Neural progenitor cell (in vitro differentiated cells): ENCODE measurements around the gene WDR48.

Experiments used
- EZH2 ChIP-seq: fragments of 200-600 bp; sonication (generic); IDR thresholded peaks from 2 replicates; pipeline ENCODE4 v1.6.1; 2017; ENCODE audit warnings: antibody characterized with exemption, mild to moderate bottlenecking, moderate library complexity
- TF ChIP-seq, protein P1 (sequence below): fragments of 200-600 bp; sonication (generic); IDR thresholded peaks from 2 replicates; pipeline ENCODE4 v1.5.1; 2017; ENCODE audit warnings: antibody characterized with exemption, mild to moderate bottlenecking

DNA sequence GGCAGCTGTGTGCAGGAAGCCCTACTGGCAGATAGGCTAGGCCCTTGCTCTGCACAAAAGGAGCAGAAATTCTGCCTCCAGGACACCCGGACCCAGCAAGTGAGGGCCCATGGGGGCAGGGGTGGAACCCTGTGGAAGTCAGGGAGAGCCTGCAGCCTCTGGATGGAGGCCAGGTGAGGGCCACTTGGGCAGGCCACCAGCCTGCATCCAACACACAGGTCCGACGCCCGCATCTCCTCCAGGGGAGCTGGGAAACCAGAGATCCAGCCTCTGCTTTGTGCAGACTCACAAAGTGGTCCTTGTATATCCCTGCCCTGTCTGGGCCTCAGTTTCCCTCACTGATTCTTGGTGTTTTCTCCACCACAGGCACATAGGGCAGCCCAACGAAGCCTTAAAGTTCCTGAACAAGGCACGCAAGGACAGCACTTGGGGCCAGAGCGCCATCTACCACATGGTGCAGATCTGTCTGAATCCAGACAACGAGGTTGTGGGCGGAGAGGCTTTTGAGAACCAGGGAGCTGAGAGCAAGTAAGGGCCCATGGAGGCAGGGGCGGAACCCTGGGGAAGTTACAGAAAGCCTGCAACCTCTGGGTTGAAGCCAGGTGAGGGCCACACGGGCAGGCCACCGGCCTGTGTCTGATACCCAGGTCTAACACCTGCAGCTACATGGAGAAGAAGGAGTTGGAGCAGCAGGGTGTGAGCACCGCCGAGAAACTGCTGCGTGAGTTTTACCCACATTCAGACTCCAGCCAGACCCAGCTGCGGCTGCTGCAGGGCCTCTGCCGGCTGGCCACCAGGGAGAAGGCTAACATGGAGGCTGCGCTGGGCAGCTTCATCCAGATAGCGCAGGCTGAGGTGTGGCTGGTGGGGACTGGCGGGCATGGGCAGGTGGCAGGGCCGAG is 85.0 kb downstream of the WDR48 start:
- TF ChIP-seq, protein P1, sequence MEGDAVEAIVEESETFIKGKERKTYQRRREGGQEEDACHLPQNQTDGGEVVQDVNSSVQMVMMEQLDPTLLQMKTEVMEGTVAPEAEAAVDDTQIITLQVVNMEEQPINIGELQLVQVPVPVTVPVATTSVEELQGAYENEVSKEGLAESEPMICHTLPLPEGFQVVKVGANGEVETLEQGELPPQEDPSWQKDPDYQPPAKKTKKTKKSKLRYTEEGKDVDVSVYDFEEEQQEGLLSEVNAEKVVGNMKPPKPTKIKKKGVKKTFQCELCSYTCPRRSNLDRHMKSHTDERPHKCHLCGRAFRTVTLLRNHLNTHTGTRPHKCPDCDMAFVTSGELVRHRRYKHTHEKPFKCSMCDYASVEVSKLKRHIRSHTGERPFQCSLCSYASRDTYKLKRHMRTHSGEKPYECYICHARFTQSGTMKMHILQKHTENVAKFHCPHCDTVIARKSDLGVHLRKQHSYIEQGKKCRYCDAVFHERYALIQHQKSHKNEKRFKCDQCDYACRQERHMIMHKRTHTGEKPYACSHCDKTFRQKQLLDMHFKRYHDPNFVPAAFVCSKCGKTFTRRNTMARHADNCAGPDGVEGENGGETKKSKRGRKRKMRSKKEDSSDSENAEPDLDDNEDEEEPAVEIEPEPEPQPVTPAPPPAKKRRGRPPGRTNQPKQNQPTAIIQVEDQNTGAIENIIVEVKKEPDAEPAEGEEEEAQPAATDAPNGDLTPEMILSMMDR: no peak
- TF ChIP-seq EZH2: no peak
